ENCODE data around the gene EIF3B. TPM values are rescaled to one million over a fixed set of nuclear protein-coding genes. Genes with fewer than 3 reads are reported as not detected.

Gene EIF3B
- total and polyA plus RNA-seq, 7 donors, result 37.9 to 125 (median 96.9) TPM

- H3K4me1 ChIP-seq, result no peaks in the 10 kb centered on the region
- no peak overlapping the region for H3K4me3 ChIP-seq
- H3K27me3 ChIP-seq, result no peaks in the 10 kb centered on the region
- peaks cover 47 to 78% (median 52%) of the 10 kb centered on the region in 4 donors for H3K36me3 ChIP-seq
- TF ChIP-seq POLR2AphosphoS5 (IDR thresholded peaks at IDR 0.05) (no peak), POLR2A (IDR thresholded peaks at IDR 0.05) (no peak), CTCF (IDR thresholded peaks at IDR 0.05) (no peak), EP300 (IDR thresholded peaks at IDR 0.05) (no peak)
- 94 to 95% methylated on average over 34 of the region's 34 CpGs for WGBS, 2 donors
- intact Hi-C loops (cut with DNase I), result no loop called here
- no peaks in the 10 kb centered on the region for H3K9me3 ChIP-seq
- no peak overlapping the region for H3K27ac ChIP-seq
- DNase-seq, result no peak
Observed at GRCh38 chr7:2379821-2380450, 25.3 kb downstream of the EIF3B start.

- WGBS, 2 donors, result 94 to 95% methylated on average over 23 of the region's 23 CpGs
- no peaks in the 10 kb centered on the region for H3K27me3 ChIP-seq
- intact Hi-C loops (cut with DNase I), result no loop called here
- H3K27ac ChIP-seq, result no peak overlapping the region
- no peaks in the 10 kb centered on the region for H3K9me3 ChIP-seq
- no peak for TF ChIP-seq POLR2A (IDR thresholded peaks at IDR 0.05)
- DNase-seq, result no peak
- no peaks in the 10 kb centered on the region for H3K4me1 ChIP-seq
- H3K36me3 ChIP-seq, result peaks cover 42 to 73% (median 47%) of the 10 kb centered on the region in 4 donors
- no peak overlapping the region for H3K4me3 ChIP-seq
Observed at GRCh38 chr7:2380461-2380860, 25.8 kb downstream of the EIF3B start.

GRCh38 chr7:2381227-2381626 is 26.6 kb downstream of the EIF3B start:
- intact Hi-C loops (cut with DNase I), result no loop called here

GRCh38 chr7:2381881-2382509 is 27.4 kb downstream of the EIF3B start:
- Histone ChIP-seq H3K4me3 (no peak overlapping the region), H3K36me3 (peaks cover 29 to 57% (median 34%) of the 10 kb centered on the region in 4 donors), H3K4me1 (no peaks in the 10 kb centered on the region), H3K27me3 (no peaks in the 10 kb centered on the region), H3K9me3 (no peaks in the 10 kb centered on the region), H3K27ac (no peak overlapping the region)
- no peak for DNase-seq
- intact Hi-C loops (cut with DNase I), result no loop called here
- TF ChIP-seq CTCF (IDR thresholded peaks at IDR 0.05), result no peak
- no peak for TF ChIP-seq POLR2A (IDR thresholded peaks at IDR 0.05)
- no peak for TF ChIP-seq EP300 (IDR thresholded peaks at IDR 0.05)
- no peak for TF ChIP-seq POLR2AphosphoS5 (IDR thresholded peaks at IDR 0.05)
- WGBS, 2 donors, result 93 to 94% methylated on average over 21 of the region's 21 CpGs

More at GRCh38 chr7:2381227-2381626, 26.6 kb downstream of the EIF3B start:
- Histone ChIP-seq H3K4me1 (no peaks in the 10 kb centered on the region), H3K27me3 (no peaks in the 10 kb centered on the region), H3K27ac (no peak overlapping the region), H3K4me3 (no peak overlapping the region), H3K36me3 (peaks cover 34 to 65% (median 42%) of the 10 kb centered on the region in 4 donors), H3K9me3 (no peaks in the 10 kb centered on the region)
- TF ChIP-seq POLR2AphosphoS5 (IDR thresholded peaks at IDR 0.05) (no peak), EP300 (IDR thresholded peaks at IDR 0.05) (no peak)
- DNase-seq, result no peak
- WGBS, 2 donors, result 16 to 45% methylated on average over 5 of the region's 5 CpGs

- H3K9me3 ChIP-seq, result no peaks in the 10 kb centered on the region
- 91 to 93% methylated on average over 29 of the region's 29 CpGs for WGBS, 2 donors
- TF ChIP-seq CTCF (IDR thresholded peaks at IDR 0.05) (no peak), POLR2A (IDR thresholded peaks at IDR 0.05) (no peak), EP300 (IDR thresholded peaks at IDR 0.05) (no peak), POLR2AphosphoS5 (IDR thresholded peaks at IDR 0.05) (no peak)
- no peak overlapping the region for H3K27ac ChIP-seq
- H3K27me3 ChIP-seq, result no peaks in the 10 kb centered on the region
- no peak overlapping the region for H3K4me3 ChIP-seq
- intact Hi-C loops (cut with DNase I), result no loop called here
- no peaks in the 10 kb centered on the region for H3K4me1 ChIP-seq
- DNase-seq, result no peak
- H3K36me3 ChIP-seq, result peaks cover 24 to 47% (median 28%) of the 10 kb centered on the region in 4 donors
Observed at GRCh38 chr7:2383543-2384274, 29.1 kb downstream of the EIF3B start.
